Dermis lymphatic vessel endothelial cell (primary cell): Measurements from ENCODE around the gene PSMB5. TPM values are rescaled to one million over a fixed set of nuclear protein-coding genes. Genes with fewer than 3 reads are reported as not detected.

Experiments
- total RNA-seq: library from RNA; depleted of rRNA; stranded (reverse); fragments of >200 nt; gene quantifications from 2 replicates; pipeline ENCODE4 v1.2.1, GENCODE V29; 2014

Gene PSMB5
- 185 and 196 TPM in 2 replicates for total RNA-seq

GRCh38 chr14:23034498-23035302 is at the start of gene PSMB5:
TSS of gene PSMB5 (minus strand) at chr14:23034900. CDS start at chr14:23034881, 19 bp downstream.

GRCh38 chr14:23056956-23057756 is 22.5 kb upstream of the PSMB5 start, which contains the start of gene CDH24:
TSS of gene CDH24 (minus strand) at chr14:23057520. CDS start at chr14:23055733, 1,787 bp downstream.

GRCh38 chr14:23042162-23042965 is 7.7 kb upstream of the PSMB5 start, which contains the start of gene PSMB11:
TSS of gene PSMB11 (plus strand) at chr14:23042212. CDS start at chr14:23042226, 14 bp downstream.

GRCh38 chr14:23009939-23010726 is 24.6 kb downstream of the PSMB5 start, which contains the start of gene C14orf93:
TSS of gene C14orf93 (minus strand) at chr14:23010143. CDS start at chr14:22999023, 11,120 bp downstream.

GRCh38 chr14:22982477-22983245 is 52.0 kb downstream of the PSMB5 start, which contains the start of gene AJUBA:
TSS of gene AJUBA (minus strand) at chr14:22982551. CDS start at chr14:22982266, 285 bp downstream.

Other genes starting within 250 kb of the PSMB5 start
- gene SLC7A7, start 219.5 kb downstream of the PSMB5 start, total RNA-seq, result 4.1 and 5.3 TPM in 2 replicates
- gene MRPL52, start 205.0 kb downstream of the PSMB5 start, total RNA-seq, result 34.1 and 35.0 TPM in 2 replicates
- gene MMP14, start 198.3 kb downstream of the PSMB5 start, total RNA-seq, result 51.7 and 95.7 TPM in 2 replicates
- 40.7 and 42.5 TPM in 2 replicates for gene LRP10, start 163.2 kb downstream of the PSMB5 start, total RNA-seq
- gene REM2, start 151.7 kb downstream of the PSMB5 start, total RNA-seq, result under 0.01 TPM in 1 of 2 replicates, not detected in the other
- gene RBM23, start 115.8 kb downstream of the PSMB5 start, total RNA-seq, result 49.2 and 55.0 TPM in 2 replicates
- 34.6 and 42.8 TPM in 2 replicates for gene PRMT5, start 105.5 kb downstream of the PSMB5 start, total RNA-seq
- gene HAUS4, start 77.8 kb downstream of the PSMB5 start, total RNA-seq, result 14.3 and 21.7 TPM in 2 replicates
- 16.9 and 42.6 TPM in 2 replicates for gene AJUBA, start 52.3 kb downstream of the PSMB5 start, total RNA-seq
- 5.1 and 6.1 TPM in 2 replicates for gene C14orf93, start 24.8 kb downstream of the PSMB5 start, total RNA-seq
- not detected in 2 replicates for gene PSMB11, start 7.3 kb upstream of the PSMB5 start, total RNA-seq
- 0.54 and 0.69 TPM in 2 replicates for gene CDH24, start 22.6 kb upstream of the PSMB5 start, total RNA-seq
- 44.0 and 56.1 TPM in 2 replicates for gene ACIN1, start 60.2 kb upstream of the PSMB5 start, total RNA-seq
- gene C14orf119, start 60.6 kb upstream of the PSMB5 start, total RNA-seq, result 43.2 and 50.3 TPM in 2 replicates
- not detected in 2 replicates for gene CIROP, start 70.1 kb upstream of the PSMB5 start, total RNA-seq
- gene CEBPE, start 84.4 kb upstream of the PSMB5 start, total RNA-seq, result not detected in 2 replicates
- 0.11 and 3.1 TPM in 2 replicates for gene SLC7A8, start 148.8 kb upstream of the PSMB5 start, total RNA-seq
- gene RNF212B, start 203.0 kb upstream of the PSMB5 start, total RNA-seq, result not detected in 2 replicates